Stimulated activated CD4-positive, alpha-beta T cell treated with anti-CD3 and anti-CD28 coated beads, Interleukin-12 subunit alpha, Interleukin-12 subunit beta, amount 100 ng/mL, for 48 hours (primary cell): ENCODE data around the gene DPH5.
"Not testable (repeated sequence)": the region's sequence is repeated elsewhere in the genome, so short reads cannot be mapped to it uniquely, and the experiment has no call there.

Source experiments
- DNase-seq, 3 donors: peaks; one replicate each; pipeline ENCODE4 v3.0.0-alpha.2; 2020; ENCODE audit warnings: low read depth in 2 of 3, low spot score in 1 of 3

DPH5 gene

DNA sequence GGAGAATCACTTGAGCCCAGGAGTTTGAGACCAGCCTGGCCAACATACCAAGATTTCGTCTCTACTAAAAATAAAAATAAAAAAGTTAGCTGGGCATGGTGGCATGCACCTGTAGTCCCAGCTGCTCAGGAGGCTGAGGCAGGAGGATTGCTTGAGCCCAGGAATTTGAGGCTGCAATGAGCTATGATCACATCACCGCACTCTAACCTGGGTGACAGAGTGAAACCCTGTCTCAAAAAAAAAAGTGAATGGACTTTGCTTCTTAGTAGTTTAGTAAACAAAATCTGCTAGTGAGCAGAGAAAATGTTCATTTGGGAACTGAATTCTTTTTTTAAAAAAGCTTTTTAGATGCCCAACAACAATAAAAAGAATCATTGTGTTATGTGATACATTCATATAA is 6.5 kb upstream of the DPH5 start:
- DNase-seq, result not testable (repeated sequence)

DNA sequence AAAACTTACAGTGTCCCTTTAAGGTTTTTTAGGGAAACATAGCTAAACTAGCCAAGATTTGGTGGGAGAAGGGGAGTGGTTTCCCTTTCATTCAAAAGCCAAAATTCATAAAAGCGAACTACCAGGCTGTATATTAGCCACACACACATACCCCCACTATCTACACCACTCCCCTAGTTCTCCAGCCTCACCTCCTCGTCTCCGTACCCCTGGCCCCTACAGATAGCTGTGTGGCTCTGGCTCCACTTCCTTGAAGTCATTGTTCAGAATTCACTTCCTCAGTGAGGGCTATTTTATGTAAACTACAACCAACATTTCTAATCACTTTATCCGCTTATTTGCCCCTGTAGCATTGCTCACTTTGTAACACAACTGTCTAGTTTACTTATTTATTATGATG is 5.3 kb upstream of the DPH5 start:
- DNase-seq, result no peak

GRCh38 chr1:101029184-101029583 is 3.6 kb upstream of the DPH5 start:
- no peak for DNase-seq

DNA sequence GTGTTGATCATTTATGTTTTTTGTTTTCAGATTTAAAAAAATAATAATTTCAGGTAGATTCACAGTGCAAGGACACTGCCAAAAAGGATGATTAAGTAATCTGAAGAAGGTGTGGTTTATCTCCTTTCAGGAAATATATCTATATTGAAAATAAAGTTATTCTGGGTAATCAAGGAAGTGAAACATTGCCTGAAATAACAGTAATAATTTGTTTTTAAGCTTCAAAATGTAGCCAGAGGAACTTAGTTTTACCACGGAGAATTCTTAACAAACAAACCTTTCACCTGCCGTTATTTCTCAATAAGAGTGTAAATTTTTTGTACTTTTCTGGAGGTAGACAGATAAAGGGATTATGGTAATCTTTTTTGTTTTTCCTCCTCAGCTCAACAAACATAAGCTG is 2.9 kb upstream of the DPH5 start:
- DNase-seq, result no peak

- DNase-seq, result no peak
Observed at GRCh38 chr1:101027194-101027772, 1.7 kb upstream of the DPH5 start.

DNA sequence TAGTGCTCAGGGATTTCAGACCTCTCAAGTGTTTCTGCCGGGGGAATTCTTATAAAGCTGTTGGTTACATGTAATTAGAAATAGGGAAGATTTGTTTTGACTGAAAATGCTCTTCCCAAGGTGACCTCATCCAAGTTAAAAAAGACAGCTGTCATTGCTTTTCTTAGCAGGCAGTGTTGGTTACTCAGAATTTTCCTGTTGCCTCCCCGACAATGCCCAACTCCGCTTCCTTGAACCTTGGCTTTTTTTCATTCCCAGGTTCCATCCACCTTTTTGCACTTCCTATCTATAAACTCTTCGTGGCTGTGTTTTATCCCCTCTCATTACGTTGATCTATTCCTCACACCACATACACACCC is 825 bp upstream of the DPH5 start:
- DNase-seq, result no peak

- DNase-seq, result no peak
Observed at GRCh38 chr1:101025283-101025656, 314 bp downstream of the DPH5 start.

DNA sequence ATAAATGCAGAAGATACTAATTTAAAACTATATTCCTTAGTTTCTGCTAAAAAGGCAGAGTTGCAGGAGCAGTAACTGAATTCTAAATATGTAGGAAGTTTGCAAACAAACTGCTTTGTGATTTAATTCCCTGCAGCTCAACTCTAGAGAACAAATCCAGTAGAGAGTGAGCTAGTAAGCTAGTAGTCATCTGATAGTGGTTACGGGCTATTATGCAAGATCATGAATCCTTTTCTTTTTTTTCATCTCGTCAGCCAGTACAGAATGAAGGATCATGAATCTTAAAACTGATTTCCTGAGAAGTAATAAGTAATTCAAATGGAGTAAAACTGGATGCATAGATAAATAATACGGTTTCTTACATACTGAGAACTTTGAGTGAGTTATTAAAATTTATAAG is 3.3 kb downstream of the DPH5 start:
- no peak for DNase-seq

DNA sequence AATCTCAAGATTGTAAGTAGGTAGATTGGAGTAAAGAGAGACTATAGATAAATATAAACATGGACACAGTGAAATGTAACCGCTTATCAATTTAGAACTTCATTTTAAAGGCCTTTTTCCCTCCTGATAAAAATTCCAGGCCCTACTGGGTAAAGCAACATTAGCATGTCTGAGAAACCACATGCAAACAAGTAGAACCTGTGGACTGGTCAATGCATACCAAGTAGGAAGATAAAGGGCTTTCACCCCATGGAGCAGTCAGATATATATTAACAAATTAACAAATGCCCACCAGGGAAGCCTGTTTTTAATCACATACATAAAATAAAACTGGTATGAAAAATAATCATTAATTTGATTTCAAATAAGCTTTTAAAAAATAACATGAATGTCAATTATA is 8.1 kb downstream of the DPH5 start:
- DNase-seq, result no peak

DNA sequence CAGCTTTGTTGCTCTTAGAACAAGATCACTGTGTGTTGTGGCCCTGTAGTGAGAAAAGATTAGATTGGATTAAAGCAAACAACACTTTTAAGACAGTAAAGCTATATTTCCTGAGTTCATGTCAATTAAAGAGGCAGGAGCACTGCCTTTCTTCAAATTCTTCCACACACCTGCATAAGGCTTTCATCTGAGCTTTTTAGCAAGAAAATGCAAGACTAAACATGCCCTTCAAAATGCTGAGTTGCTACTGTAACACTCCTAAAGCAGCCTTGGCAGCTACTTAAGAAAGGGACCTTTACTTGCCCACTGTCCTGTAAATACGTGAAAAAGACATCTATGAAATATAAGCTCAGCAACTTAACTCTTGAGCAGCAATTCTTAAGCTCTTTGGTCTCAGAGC is 11.8 kb downstream of the DPH5 start:
- no peak for DNase-seq

- no peak for DNase-seq
Observed at GRCh38 chr1:101008229-101008834, 17.3 kb downstream of the DPH5 start.

GRCh38 chr1:101006553-101006952 is 19.0 kb downstream of the DPH5 start:
- DNase-seq, result no peak

- no peak for DNase-seq
Observed at GRCh38 chr1:101005871-101006270, 19.7 kb downstream of the DPH5 start.

DNA sequence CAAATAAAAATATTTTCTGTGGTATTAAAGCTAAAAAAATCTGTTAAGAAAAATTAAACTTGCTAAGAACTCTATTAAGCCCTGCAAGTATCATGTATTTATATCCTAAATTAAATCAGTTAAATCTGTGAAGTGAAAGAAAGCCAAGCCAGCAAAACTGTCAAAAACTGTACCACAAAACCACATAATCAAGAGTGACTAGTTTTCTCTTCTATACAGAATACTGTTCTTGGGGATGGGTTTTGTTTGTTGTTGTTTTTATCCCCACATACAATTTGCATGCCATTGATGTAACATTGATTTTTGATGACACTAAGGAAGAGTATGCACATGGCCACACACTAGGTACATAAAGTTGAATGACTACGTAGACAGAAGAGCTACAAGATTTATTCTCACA is 20.4 kb downstream of the DPH5 start:
- DNase-seq, result no peak

GRCh38 chr1:101004670-101005069 is 20.9 kb downstream of the DPH5 start:
- no peak for DNase-seq

- no peak for DNase-seq
Observed at GRCh38 chr1:101004061-101004460, 21.5 kb downstream of the DPH5 start.

- DNase-seq, result no peak
Observed at GRCh38 chr1:101003012-101003650, 22.5 kb downstream of the DPH5 start.

- DNase-seq, result no peak
Observed at GRCh38 chr1:101002551-101002950, 23.0 kb downstream of the DPH5 start.

GRCh38 chr1:101000131-101000873 is 25.3 kb downstream of the DPH5 start:
- DNase-seq, result no peak

DNA sequence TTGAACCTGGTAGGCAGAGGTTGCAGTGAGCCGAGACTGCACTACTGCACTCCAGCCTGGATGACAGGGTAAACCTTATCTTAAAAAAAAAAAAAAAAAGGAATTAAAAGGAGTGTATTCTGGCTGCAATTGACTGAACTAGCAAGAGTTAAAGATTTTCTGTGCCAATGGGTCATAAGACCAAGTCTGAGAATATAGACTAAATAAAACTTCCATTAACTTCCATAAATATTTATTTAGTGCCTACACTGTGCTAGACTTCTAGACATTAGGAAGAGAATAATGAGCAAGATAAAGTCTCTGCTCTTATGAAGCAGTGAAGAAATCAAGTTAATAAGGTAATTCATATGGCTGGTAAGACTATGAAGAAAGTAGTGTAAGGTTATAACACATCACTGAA is 27.2 kb downstream of the DPH5 start:
- no peak for DNase-seq

DNA sequence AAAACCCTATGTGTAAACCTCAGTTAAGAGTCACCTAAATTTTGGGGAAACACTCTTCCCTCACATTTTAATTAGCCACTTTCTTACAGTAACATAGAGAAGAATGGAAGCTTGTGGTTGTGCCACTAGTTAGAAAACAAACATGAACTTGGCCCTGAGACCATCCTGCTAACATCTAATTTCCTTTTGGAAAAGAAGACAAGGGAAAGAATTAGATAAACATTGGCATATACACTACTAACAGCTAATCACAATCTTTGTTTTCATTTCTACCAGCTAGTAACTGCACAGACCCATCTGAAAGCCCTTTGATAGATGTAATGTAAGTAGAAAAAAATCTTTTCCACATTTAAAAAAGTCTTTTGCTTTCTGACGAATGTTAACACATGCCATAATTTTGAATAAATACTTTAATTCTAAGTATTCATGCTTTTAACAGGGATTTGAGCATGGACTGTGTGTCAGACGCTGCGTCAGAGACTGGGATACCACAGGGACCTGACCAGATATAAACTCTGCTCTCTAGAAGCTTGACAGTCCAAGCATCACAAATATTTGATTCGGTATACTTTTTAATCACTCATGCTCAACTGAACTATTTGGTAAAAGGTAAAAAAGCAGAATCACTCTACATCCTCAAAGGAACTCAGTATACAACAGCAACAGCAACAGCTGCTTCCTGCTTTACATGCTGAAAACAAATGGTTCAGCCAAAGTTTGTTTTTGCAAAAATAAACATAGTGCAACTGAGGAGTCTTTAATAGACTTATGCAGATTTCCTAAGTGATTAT is 30.2 kb downstream of the DPH5 start:
- no peak for DNase-seq
